Measurements from ENCODE around the gene CALD1.

Gene CALD1

GRCh38 chr7:134932707-134933370 lies 153.4 kb downstream of the CALD1 start:
- DNase-seq = peak; percentile 86

DNA sequence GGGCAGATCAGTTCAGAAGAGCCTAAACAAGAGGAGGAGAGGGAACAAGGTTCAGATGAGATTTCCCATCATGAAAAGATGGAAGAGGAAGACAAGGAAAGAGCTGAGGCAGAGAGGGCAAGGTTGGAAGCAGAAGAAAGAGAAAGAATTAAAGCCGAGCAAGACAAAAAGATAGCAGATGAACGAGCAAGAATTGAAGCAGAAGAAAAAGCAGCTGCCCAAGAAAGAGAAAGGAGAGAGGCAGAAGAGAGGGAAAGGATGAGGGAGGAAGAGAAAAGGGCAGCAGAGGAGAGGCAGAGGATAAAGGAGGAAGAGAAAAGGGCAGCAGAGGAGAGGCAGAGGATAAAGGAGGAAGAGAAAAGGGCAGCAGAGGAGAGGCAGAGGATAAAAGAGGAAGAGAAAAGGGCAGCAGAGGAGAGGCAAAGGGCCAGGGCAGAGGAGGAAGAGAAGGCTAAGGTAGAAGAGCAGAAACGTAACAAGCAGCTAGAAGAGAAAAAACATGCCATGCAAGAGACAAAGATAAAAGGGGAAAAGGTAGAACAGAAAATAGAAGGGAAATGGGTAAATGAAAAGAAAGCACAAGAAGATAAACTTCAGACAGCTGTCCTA lies 154.1 kb downstream of the CALD1 start:
- DNase-seq = no peak

- DNase-seq = peak; percentile 48
Observed at GRCh38 chr7:134935701-134936100, 156.3 kb downstream of the CALD1 start.

GRCh38 chr7:134936893-134937510 lies 157.6 kb downstream of the CALD1 start:
- DNase-seq = no peak

- DNase-seq = no peak
Observed at GRCh38 chr7:134938141-134938540, 158.7 kb downstream of the CALD1 start.

- DNase-seq = no peak
Observed at GRCh38 chr7:134939136-134939535, 159.7 kb downstream of the CALD1 start.

DNA sequence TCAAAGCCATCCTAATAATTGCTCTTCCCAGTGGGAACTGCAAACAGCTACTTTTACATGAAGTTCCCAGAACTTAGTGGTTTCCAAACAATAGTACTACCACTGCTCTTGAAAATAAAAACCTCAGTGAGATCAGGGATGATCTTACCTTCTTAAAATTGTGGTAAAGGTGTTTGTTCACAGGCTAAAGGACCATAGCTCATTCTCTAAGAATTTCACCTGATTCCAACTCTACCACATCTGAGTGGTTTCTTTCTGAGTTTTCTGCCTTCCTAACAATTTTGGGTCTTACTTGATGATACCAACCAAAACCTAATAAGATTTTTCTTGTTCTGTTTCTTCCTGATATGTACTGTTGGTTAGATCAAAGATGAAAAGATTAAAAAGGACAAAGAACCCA lies 161.3 kb downstream of the CALD1 start:
- DNase-seq = no peak

DNA sequence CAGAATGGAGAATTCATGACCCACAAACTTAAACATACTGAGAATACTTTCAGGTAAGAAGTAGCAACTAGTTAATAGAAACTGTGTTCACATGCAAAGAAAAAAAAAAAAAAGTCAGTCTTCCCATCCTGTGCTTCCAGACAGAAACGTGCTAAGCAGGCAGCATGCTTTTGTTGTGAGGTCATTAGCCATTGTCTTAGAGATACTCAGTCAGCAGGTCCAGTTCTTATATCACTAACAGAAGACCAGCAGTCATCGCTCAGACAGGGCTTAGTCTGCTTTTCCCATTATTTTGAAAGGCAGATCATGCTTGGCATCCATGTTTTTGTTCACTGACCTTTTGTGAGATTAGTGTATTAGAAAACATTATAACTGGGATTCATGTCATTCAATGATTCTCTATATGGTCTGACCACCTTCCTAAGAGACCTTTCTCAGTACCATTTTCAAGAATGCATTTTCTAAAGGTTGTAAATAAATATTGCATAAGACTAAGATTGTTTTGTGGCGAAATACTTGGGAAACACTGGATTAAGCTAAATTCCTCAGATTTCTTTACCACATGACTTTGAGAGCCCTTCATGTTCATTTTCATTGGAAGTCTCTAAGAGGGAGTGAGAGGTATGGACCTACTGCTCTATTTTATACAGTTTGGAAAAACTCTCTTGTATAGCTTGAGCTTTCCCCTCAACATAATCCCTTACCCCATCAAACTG lies 161.9 kb downstream of the CALD1 start:
- peak; percentile 88 for DNase-seq

DNA sequence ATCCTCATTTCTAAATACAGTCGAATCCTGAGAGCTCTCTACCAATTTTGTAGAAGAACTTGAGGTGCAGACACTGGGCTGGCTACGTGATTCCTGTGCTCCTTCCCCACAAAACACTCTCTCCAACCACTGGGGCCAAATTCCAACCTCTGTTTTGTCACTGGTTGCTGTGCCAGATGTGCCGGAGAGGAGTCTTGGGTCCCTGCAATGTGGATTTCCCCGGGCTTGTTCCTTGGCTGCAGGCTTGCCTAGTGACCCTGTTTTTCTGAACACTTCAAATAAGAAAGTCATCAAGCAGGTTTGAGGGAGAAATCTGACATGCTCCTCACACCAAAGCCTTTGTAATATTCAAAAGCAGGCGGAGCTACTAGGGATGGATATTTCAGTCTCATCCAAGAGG lies 162.5 kb downstream of the CALD1 start:
- DNase-seq = no peak

- DNase-seq = no peak
Observed at GRCh38 chr7:134942690-134943466, 163.4 kb downstream of the CALD1 start.

DNA sequence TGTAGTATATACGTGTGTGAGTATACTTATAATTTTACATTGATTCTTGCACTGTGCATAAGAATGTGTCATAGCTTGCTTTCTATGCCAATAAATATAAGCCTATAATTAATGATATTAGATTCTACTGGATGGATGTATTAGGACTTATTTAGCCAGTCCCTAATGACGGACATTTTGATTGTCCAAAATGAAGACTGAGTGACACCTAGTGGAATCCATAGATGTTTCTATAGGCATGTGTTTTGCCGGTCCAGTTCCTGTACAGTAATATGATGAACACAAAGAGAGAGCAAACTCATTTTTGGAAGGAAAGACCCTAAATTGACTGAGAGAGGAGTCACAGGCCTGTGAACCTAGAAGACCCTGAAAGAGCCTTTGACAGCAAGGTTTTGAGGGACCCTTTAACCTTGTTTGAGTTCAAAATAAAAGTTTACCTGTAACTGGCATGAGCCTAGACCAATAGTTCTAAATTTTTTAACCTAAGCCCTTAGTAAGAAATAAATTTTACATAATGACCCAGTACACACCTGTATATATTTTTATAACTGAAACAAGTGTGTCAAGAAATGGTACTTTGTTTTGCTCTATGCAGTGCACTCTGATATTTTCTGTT lies 164.5 kb downstream of the CALD1 start:
- DNase-seq = no peak

- no peak for DNase-seq
Observed at GRCh38 chr7:134945691-134946090, 166.3 kb downstream of the CALD1 start.

- DNase-seq = no peak
Observed at GRCh38 chr7:134946260-134946659, 166.8 kb downstream of the CALD1 start.

DNA sequence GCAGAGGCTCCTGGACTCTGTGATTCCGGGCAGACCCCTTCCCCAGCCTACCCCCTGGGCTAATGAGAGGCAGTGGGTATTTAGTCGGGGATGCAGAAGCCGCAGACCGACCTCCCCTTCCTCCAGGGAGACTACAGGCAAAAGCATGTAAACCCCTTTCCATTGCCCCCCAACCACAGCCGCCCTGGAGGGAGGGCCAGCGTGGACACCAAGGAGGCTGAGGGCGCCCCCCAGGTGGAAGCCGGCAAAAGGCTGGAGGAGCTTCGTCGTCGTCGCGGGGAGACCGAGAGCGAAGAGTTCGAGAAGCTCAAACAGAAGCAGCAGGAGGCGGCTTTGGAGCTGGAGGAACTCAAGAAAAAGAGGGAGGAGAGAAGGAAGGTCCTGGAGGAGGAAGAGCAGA lies 167.9 kb downstream of the CALD1 start:
- DNase-seq = no peak

- no peak for DNase-seq
Observed at GRCh38 chr7:134947831-134948230, 168.4 kb downstream of the CALD1 start.

GRCh38 chr7:134948246-134948645 lies 168.8 kb downstream of the CALD1 start:
- DNase-seq = no peak

GRCh38 chr7:134948736-134949135 lies 169.3 kb downstream of the CALD1 start:
- DNase-seq = peak; percentile 65

- DNase-seq = no peak
Observed at GRCh38 chr7:134949171-134949570, 169.7 kb downstream of the CALD1 start.

GRCh38 chr7:134954197-134955082 lies 175.0 kb downstream of the CALD1 start:
- DNase-seq = no peak

- DNase-seq = no peak
Observed at GRCh38 chr7:134957005-134957404, 177.6 kb downstream of the CALD1 start.

DNA sequence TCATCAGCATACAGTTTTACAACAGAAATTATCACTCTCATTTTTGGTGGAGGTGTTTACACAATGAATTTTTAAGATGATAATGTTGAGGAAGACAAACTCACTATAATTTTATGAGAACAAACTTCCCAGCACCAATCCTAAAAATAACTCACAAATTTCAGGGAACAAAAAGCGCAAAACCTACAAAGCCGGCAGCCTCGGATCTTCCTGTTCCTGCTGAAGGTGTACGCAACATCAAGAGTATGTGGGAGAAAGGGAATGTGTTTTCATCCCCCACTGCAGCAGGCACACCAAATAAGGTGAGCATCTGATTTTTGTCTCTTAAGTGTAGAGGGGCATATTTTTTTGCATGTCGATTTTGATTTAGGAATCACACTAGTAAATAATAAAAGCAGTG lies 180.4 kb downstream of the CALD1 start:
- no peak for DNase-seq

Measured in fibroblast of skin of back (primary cell).